Activated naive CD4-positive, alpha-beta T cell treated with anti-CD3 and anti-CD28 coated beads, Interleukin-2, amount 50 U/mL, for 24 hours (primary cell): ENCODE results near the gene IMPG2.

Experiments used
- H3K27ac Mint-ChIP-seq: one replicate; pipeline ENCODE4 v1.8.0; 2021; ENCODE audit warnings: mild to moderate bottlenecking, mixed read lengths
- H3K27me3 Mint-ChIP-seq: one replicate; pipeline ENCODE4 v1.8.0; 2021; ENCODE audit warnings: mixed read lengths
- H3K36me3 Mint-ChIP-seq: one replicate; pipeline ENCODE4 v1.8.0; 2021; ENCODE audit warnings: mixed read lengths
- H3K4me1 Mint-ChIP-seq: one replicate; pipeline ENCODE4 v1.8.0; 2021; ENCODE audit warnings: mixed read lengths
- H3K4me3 Mint-ChIP-seq: one replicate; pipeline ENCODE4 v1.8.0; 2021; ENCODE audit warnings: mild to moderate bottlenecking, mixed read lengths
- H3K9me3 Mint-ChIP-seq: one replicate; pipeline ENCODE4 v1.8.0; 2021; ENCODE audit warnings: mixed read lengths

IMPG2 gene

DNA sequence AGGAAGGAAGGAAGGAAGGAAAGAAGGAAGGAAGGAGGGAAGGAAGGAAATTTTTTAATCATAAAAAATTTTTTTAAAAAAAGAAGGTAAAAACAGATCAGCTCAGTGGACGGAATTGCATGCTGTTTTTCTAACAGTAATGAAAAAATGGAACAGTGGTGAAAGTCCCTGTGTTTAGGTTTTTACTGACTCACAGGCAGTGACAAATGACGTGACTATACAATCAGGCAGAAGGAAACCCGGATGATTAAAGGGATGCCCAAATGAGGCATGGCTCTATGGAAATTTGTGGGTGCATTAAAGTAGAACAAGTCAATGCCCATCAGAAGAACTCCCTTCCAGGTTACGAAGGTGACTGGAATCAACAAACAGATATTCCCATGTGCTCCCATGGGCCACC is 135.0 kb downstream of the IMPG2 start:
- no peak overlapping the region for H3K27ac Mint-ChIP-seq
- H3K9me3 Mint-ChIP-seq, result peaks cover 6% of the 10 kb centered on the region
- no peaks in the 10 kb centered on the region for H3K36me3 Mint-ChIP-seq
- H3K4me1 Mint-ChIP-seq, result no peaks in the 10 kb centered on the region
- H3K27me3 Mint-ChIP-seq, result peaks cover 6% of the 10 kb centered on the region
- no peak overlapping the region for H3K4me3 Mint-ChIP-seq

DNA sequence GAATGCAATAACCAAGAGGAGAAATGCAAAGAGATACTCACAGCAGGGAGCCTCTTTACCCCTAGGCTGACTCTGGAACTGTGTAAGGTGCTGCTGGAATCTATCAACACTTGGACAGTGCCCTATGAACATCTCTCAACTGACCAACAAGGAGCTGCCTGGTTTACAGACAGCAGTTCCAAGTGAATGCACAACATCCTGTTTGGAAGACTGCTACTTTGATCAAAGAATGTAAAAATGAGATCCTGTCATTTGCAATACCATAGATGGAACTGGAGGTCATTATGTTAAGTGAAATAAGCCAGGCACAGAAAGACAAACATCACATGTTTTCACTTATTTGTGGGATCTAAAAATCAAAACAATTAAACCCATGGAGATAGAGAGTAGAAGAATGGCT is 136.3 kb downstream of the IMPG2 start:
- H3K9me3 Mint-ChIP-seq, result peaks cover 5% of the 10 kb centered on the region
- no peak overlapping the region for H3K27ac Mint-ChIP-seq
- no peaks in the 10 kb centered on the region for H3K36me3 Mint-ChIP-seq
- H3K4me1 Mint-ChIP-seq, result no peaks in the 10 kb centered on the region
- no peak overlapping the region for H3K4me3 Mint-ChIP-seq
- peaks cover 6% of the 10 kb centered on the region for H3K27me3 Mint-ChIP-seq

DNA sequence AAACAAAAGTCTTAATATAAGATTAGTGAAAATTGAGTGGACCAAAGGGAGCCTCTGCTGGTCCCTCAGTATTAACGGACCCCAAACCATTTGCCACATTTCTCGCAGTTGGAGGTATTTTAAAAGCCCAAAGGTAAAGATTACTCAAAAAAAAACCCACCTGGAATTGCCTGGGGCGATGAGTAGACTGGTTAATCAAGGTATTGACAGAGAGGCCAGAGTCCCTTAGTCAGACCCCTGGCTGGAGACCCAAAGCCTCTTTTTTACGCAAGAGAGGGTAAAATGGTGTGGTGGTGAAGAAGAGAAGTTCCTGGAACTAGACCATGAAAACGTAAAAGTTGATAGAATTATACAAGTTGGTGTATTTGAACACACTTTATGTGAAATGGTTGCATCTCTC is 137.2 kb downstream of the IMPG2 start:
- Mint-ChIP-seq H3K4me1 (no peaks in the 10 kb centered on the region), H3K27ac (no peak overlapping the region), H3K27me3 (peaks cover 1% of the 10 kb centered on the region), H3K9me3 (no peaks in the 10 kb centered on the region), H3K4me3 (no peak overlapping the region), H3K36me3 (no peaks in the 10 kb centered on the region)

DNA sequence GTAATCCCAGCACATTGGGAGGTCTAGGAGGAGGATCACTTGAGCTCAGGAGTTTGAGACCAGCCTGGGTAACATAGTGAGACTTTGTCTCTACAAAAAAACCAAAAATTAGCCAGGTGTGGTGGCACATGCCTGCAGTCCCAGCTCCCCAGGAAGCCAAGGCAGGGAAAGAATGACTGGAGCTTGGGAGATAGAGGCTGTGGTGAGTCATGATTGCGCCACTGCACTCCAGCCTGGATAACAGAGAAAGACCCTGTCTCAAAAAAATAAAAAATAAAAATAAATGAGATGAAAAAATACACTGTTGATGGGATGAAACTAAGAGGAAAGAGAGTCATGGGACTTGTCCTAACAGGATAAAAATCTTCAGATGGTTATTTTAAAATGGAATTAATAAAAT is 137.6 kb downstream of the IMPG2 start:
- H3K4me3 Mint-ChIP-seq, result no peak overlapping the region
- no peaks in the 10 kb centered on the region for H3K36me3 Mint-ChIP-seq
- H3K4me1 Mint-ChIP-seq, result no peaks in the 10 kb centered on the region
- no peaks in the 10 kb centered on the region for H3K9me3 Mint-ChIP-seq
- no peaks in the 10 kb centered on the region for H3K27me3 Mint-ChIP-seq
- H3K27ac Mint-ChIP-seq, result no peak overlapping the region

DNA sequence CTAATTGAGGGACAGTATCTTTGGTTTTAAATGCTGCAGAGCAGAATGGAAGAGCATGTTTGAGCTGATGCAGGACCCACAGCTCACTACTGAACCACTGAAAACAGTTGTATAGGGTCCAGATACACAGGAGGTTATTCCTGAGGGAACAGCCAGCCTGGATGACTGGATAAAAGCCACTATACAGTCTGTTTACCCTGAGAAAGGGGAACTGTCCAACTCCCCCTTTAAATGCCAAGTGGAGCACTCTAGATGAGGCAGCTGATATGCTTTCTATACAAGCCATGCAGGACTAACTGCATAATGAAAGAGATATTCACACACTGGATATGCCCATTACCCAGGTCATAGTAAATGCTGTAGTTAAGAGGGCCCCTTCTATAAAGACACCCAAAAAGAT is 138.6 kb downstream of the IMPG2 start:
- H3K27ac Mint-ChIP-seq, result no peak overlapping the region
- no peaks in the 10 kb centered on the region for H3K4me1 Mint-ChIP-seq
- H3K27me3 Mint-ChIP-seq, result no peaks in the 10 kb centered on the region
- H3K4me3 Mint-ChIP-seq, result no peak overlapping the region
- no peaks in the 10 kb centered on the region for H3K9me3 Mint-ChIP-seq
- no peaks in the 10 kb centered on the region for H3K36me3 Mint-ChIP-seq

DNA sequence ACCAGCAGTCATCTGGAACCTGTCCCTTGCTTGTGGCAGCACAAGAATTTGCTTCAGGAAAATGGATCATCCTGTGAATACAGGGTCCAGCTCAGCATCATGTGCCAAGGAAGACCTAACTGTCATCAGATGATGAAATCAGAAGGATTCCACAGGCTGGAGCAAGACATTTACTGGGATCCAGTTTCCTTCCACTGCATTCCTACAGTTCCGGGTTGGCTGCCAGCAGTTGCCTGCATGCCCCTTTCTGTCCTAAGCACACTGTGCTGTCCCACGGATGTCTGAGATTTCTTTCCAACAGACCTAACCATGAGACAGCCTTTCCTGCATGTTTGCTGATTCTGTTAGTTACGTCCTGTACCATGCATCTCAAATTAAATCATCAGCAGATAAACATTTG is 140.7 kb downstream of the IMPG2 start:
- Mint-ChIP-seq H3K36me3 (no peaks in the 10 kb centered on the region), H3K9me3 (no peaks in the 10 kb centered on the region), H3K4me3 (no peak overlapping the region), H3K4me1 (no peaks in the 10 kb centered on the region), H3K27ac (no peak overlapping the region), H3K27me3 (no peaks in the 10 kb centered on the region)

DNA sequence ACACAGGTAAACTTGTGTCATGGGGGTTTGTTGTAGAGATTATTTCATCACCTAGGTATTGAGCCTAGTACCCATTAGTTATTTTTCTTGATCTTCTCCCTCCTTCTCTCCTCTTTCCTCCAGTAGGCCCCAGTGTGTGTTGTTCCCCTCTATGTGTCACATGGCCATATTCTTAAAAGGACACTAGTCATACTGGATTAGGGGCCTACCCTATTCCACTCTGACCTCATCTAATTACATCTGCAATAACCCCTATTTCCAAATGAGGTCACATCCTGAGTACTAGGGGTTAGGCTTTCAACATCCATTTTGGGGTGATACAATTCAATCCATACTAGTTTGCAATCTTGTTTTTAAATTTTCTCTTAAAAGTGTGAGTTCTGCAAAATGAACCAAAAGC is 142.8 kb downstream of the IMPG2 start:
- Mint-ChIP-seq H3K4me3 (no peak overlapping the region), H3K27me3 (no peaks in the 10 kb centered on the region), H3K27ac (no peak overlapping the region), H3K36me3 (no peaks in the 10 kb centered on the region), H3K9me3 (no peaks in the 10 kb centered on the region), H3K4me1 (no peaks in the 10 kb centered on the region)
